ENCODE measurements around the gene PSMB8. TPM values are rescaled to one million over a fixed set of nuclear protein-coding genes. Genes with fewer than 3 reads are reported as not detected.

The PSMB8 gene
- polyA plus RNA-seq, 6 donors from 2014 or later: 297 to 462 (median 380) TPM

DNA sequence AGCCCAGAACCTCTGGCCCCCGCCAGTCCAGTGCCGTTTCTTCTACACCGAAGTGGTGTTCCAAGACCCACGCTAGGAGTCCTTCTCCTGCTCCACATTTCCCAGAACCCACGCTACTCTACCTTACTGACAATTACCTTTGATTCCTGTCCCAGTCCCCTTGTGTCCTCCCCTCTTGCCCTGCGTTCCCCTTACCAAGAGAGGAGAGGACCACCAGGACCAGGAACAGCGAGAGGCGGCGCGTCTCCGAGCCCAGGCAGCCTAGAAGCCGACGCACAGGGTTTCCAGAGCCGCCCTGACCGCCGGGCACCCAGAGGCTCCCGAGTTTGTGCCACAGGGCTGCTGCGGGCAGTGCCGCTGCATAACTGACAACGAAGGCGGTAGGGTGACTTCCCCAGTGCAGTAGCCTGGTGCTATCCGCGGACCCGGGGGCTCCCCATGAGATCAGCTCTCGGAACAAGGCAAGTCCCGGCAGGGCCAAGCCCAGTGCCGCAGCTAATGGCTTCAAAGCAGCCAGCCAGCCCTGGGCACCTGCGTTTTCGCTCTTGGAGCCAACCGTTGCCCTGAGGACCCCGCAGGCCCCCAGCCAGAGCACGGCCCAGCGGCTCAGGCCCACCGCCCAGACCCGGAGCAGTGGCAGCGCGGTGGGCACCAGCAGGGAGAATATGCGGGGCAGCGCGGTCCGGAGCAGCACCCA lies 9.1 kb upstream of the PSMB8 start:
- Mint-ChIP-seq H3K4me3 (peak overlapping the region; percentile 93 to 100 (median 100)), H3K27me3 (no peaks in the 10 kb centered on the region), H3K9me3 (peaks cover 0 to 4% (median 0%) of the 10 kb centered on the region in 7 donors), H3K27ac (peak overlapping the region; percentile 95 to 100 (median 98)), H3K4me1 (peaks cover 68 to 80% (median 80%) of the 10 kb centered on the region in 3 donors), H3K36me3 (peaks cover 38 to 60% of the 10 kb centered on the region in 2 donors)
- peak; percentile 44 to 55 for ATAC-seq (ENCODE audit: low read depth in 2 of 2)
- peak; percentile 57 for DNase-seq

DNA sequence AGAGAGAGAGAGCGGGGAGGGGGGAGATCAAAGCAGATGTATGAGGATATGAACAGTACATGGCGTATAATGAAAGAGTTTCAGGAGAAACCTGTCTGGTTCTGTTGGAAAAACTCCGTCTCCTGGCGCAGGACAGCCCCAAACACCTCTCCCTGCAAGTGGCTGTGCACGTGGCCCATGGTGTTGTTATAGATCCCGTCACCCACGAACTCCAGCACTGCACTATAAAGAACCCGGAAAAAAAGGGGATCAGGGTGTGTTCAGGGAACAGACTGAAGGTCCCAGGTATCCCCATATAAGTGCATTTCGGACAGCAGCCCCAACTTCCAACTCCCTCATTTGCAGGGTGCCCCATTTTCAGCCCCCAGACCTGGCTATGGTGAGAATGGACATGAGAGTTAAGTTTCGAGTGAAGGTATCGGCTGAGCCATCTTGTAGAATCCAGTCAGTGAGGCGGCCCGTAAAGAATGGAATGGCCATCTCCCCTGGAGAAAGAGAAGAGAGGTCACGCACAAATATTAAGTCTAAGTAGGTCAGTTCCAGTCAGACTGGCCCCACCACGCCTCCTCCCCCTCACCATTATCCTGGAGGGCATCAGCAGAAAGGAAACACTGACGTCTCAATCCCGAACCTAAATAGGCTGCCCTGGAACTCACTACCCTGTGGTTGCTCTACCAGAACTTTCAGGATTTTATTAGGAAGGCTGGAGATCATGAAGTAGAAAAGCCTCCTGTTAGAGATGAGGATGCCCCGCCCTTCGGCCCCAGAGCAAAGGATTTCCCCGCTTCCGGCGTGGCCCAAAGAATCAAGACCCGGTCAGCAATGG lies 8.4 kb upstream of the PSMB8 start:
- ATAC-seq (ENCODE audit: low read depth in 2 of 2): no peak
- Mint-ChIP-seq H3K36me3 (peaks cover 42 to 60% of the 10 kb centered on the region in 2 donors), H3K4me3 (peak overlapping the region; percentile 93 to 100 (median 100)), H3K4me1 (peaks cover 70 to 80% (median 80%) of the 10 kb centered on the region in 3 donors), H3K9me3 (peaks cover 0 to 8% (median 0%) of the 10 kb centered on the region in 7 donors), H3K27me3 (no peaks in the 10 kb centered on the region), H3K27ac (peak overlapping the region; percentile 95 to 100 (median 98))
- no peak for DNase-seq

DNA sequence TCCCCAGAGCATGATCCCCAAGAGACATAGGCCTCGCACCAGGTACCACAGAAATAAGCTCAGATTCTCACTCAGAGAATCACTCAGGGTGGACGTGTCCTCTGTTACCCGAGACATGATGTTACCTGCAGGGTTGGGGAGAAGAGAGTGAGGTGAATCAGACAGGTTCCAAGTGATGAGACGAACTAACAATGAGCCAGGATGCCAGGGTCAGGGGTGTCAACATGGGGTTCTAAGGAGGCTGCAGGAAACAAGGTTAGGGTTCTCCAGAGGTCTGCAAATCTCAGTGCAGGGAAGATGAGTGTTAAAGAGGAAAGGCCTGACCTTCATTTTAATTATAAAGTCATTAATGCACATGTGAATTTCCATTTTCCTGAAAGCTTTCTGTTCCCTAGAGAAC lies 7.2 kb upstream of the PSMB8 start:
- DNase-seq (no peak), ATAC-seq (ENCODE audit: low read depth in 2 of 2) (no peak)
- Mint-ChIP-seq H3K27me3 (no peaks in the 10 kb centered on the region), H3K9me3 (peaks cover 0 to 8% (median 0%) of the 10 kb centered on the region in 7 donors), H3K36me3 (peaks cover 45 to 64% of the 10 kb centered on the region in 2 donors), H3K4me3 (peak overlapping the region in 7 of 8 donors; percentile 55 to 100 (median 96)), H3K4me1 (peaks cover 74 to 86% (median 84%) of the 10 kb centered on the region in 3 donors), H3K27ac (peak overlapping the region in 3 of 6 donors; percentile 12 to 100 (median 97))

DNA sequence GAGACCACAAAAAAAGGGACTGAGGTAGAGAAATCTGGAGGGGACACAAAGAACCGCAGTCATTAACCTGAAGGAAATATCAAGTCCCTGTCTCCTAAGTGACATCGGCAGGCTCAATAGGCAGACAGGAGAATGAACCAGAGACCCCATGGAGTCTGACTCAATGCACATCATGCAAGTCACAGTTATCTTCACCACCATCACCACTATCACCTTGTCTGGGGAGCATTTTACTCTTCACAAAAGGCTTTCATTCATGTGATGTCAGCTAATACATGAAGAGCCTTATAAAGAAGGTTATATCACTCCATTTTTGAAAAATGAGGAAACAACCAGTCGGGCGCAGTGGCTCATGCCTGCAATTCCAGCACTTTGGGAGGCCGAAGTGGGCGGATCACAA lies 5.3 kb upstream of the PSMB8 start:
- H3K9me3 Mint-ChIP-seq: peaks cover 0 to 8% (median 0%) of the 10 kb centered on the region in 7 donors
- ATAC-seq (ENCODE audit: low read depth in 2 of 2) (no peak), DNase-seq (no peak)
- peak overlapping the region in 3 of 6 donors; percentile 60 to 100 (median 79) for H3K27ac Mint-ChIP-seq
- H3K4me1 Mint-ChIP-seq: peaks cover 78 to 81% (median 79%) of the 10 kb centered on the region in 3 donors
- peak overlapping the region in 3 of 8 donors; percentile 8 to 99 (median 15) for H3K4me3 Mint-ChIP-seq
- H3K36me3 Mint-ChIP-seq: peaks cover 60 to 68% of the 10 kb centered on the region in 2 donors
- no peaks in the 10 kb centered on the region for H3K27me3 Mint-ChIP-seq

DNA sequence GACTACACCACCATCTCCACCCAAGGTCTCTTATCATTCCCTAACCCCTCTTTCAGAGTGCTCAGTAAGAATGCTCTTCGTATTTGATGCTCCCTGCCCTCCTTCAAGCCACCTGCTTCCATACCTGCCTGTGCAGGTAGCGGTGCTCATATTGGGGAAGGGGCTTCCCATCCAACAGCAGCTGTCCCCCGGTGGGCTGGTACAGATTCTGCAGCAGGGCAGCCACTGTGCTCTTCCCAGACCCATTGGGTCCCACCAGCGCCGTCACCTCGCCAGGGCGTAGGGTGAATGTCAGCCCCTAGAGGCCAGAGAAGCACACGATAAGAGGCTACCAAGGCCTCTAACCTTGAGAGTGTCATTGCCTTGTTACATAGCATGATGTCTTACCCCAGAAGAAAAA lies 3.9 kb upstream of the PSMB8 start:
- no peak for DNase-seq
- Mint-ChIP-seq H3K27ac (peak overlapping the region; percentile 31 to 100 (median 81)), H3K36me3 (peaks cover 65 to 75% of the 10 kb centered on the region in 2 donors), H3K27me3 (no peaks in the 10 kb centered on the region), H3K9me3 (peaks cover 0 to 8% (median 0%) of the 10 kb centered on the region in 7 donors), H3K4me1 (peaks cover 84 to 88% (median 87%) of the 10 kb centered on the region in 3 donors), H3K4me3 (peak overlapping the region; percentile 44 to 100 (median 98))
- no peak for ATAC-seq (ENCODE audit: low read depth in 2 of 2)

DNA sequence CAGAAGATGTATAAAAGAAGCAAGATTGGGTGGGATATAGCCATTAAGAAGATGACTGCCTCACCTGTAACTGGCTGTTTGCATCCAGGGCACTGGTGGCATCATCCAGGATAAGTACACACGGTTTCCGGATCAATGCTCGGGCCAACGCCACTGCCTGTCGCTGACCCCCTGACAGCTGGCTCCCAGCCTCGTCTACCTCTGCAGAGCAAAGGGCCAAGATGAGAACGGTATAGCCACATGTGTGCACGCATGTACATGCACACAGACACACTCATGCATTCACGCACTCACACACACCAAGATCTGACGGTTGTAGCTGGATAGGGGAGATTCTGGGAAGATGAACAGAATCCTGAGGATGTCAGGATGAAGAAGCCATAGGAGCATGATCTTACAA lies 3.2 kb upstream of the PSMB8 start:
- Mint-ChIP-seq H3K9me3 (peaks cover 0 to 8% (median 0%) of the 10 kb centered on the region in 7 donors), H3K4me1 (peaks cover 84 to 87% (median 86%) of the 10 kb centered on the region in 3 donors), H3K27me3 (no peaks in the 10 kb centered on the region), H3K36me3 (peaks cover 69 to 74% of the 10 kb centered on the region in 2 donors), H3K27ac (peak overlapping the region in 4 of 6 donors; percentile 42 to 100 (median 81)), H3K4me3 (peak overlapping the region; percentile 54 to 100 (median 98))
- DNase-seq: no peak
- ATAC-seq (ENCODE audit: low read depth in 2 of 2): no peak

DNA sequence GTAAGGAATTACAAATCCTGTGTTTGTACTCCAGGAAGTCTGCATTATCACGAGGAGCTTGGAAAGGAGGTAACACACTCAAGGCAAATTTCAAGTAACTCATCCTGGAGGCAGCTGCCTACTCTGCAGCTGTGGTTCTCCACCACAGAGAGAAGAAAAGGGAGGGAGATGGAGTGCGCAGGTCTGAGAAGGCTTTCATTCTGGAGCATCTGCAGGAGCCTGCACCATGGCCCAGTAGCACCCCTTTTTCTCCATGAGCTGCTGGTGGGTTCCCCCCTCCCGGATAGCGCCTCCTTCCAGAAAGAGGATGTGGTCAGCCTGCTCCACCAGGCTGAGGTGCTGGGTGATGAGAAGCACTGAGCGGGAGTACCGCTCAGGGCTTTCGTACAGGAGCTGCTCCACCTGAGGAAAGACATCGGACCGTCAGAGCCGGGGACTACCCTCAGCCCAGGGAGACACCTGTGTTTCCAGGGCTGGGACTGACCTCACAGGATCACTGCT lies 1.6 kb upstream of the PSMB8 start:
- ATAC-seq (ENCODE audit: low read depth in 2 of 2): no peak

DNA sequence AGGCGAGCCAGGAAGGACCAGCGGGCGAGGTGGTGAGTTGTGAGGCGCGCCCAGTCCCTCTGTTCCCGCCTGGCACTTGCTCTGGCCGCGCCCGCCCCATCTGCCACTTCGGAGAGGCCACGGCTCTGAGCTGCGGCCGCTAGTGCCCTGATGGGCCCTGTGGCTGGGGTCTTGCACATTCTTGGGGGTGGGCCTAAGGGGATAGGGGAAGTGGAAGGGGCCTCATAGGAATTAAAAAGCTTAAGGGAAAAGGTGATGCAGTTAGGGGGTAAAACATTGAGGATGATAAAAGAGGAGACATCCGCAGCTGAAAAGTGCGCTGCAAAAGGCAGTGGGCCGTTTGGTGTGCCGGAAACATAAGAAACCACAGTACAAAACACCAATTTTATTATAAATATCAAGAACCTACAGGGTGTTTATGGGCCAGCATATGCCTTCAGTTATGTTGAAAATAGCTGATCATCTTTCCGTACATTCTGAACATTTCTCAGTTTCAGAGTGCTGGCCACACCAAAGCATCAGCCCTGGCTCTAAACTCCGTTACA lies 1.1 kb upstream of the PSMB8 start:
- Mint-ChIP-seq H3K36me3 (peaks cover 56 to 72% of the 10 kb centered on the region in 2 donors), H3K27ac (peak overlapping the region; percentile 100), H3K4me1 (peaks cover 84 to 87% (median 86%) of the 10 kb centered on the region in 3 donors), H3K4me3 (peak overlapping the region; percentile 97 to 100 (median 99)), H3K27me3 (no peaks in the 10 kb centered on the region), H3K9me3 (peaks cover 0 to 8% (median 0%) of the 10 kb centered on the region in 7 donors)
- ATAC-seq (ENCODE audit: low read depth in 2 of 2) (peak in 1 of 2 donors; percentile 3), DNase-seq (no peak)

More for the DNA sequence above, 1.6 kb upstream of the PSMB8 start:
- H3K4me1 Mint-ChIP-seq: peaks cover 84 to 87% (median 86%) of the 10 kb centered on the region in 3 donors
- peak overlapping the region; percentile 97 to 100 (median 99) for H3K4me3 Mint-ChIP-seq
- H3K36me3 Mint-ChIP-seq: peaks cover 59 to 72% of the 10 kb centered on the region in 2 donors
- peaks cover 0 to 8% (median 0%) of the 10 kb centered on the region in 7 donors for H3K9me3 Mint-ChIP-seq
- peak overlapping the region; percentile 100 for H3K27ac Mint-ChIP-seq
- no peaks in the 10 kb centered on the region for H3K27me3 Mint-ChIP-seq
- DNase-seq: peak; percentile 37

DNA sequence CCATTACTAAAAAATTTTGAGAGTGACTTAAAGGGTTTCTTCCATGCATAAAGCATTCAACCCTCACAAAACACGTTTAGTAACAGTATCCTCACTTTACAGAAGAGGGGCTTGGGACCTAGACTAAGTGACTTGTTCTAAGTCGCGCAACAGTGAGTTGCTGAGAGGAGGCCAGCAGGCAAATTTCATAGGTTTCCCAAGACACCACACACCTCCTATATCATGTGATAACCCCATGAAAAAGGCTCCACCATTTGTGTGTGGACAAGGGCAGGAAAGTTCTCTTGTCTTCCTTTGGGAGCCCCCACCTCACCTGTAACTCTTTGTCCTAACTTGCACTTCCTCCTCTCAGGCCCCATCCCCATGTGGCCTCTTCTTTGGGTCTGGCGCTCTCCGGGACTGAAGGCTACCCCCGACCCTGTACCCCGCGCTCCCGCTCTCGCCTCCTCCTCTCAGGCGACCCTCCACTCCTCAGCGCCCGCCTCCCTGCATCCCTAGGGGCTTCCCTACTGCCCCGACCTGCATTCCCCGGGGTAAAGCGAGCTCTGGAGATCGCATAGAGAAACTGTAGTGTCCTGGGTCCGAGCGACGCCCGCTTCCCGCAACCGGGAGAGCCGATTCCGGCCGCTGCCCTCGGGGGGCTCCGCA lies 392 bp downstream of the PSMB8 start:
- peak overlapping the region; percentile 97 to 100 (median 99) for H3K4me3 Mint-ChIP-seq
- H3K9me3 Mint-ChIP-seq: peaks cover 0 to 8% (median 0%) of the 10 kb centered on the region in 7 donors
- peaks cover 53 to 63% of the 10 kb centered on the region in 2 donors for H3K36me3 Mint-ChIP-seq
- ATAC-seq (ENCODE audit: low read depth in 2 of 2): no peak
- no peaks in the 10 kb centered on the region for H3K27me3 Mint-ChIP-seq
- H3K27ac Mint-ChIP-seq: peak overlapping the region; percentile 100
- H3K4me1 Mint-ChIP-seq: peaks cover 75 to 81% (median 81%) of the 10 kb centered on the region in 3 donors
- DNase-seq: no peak

DNA sequence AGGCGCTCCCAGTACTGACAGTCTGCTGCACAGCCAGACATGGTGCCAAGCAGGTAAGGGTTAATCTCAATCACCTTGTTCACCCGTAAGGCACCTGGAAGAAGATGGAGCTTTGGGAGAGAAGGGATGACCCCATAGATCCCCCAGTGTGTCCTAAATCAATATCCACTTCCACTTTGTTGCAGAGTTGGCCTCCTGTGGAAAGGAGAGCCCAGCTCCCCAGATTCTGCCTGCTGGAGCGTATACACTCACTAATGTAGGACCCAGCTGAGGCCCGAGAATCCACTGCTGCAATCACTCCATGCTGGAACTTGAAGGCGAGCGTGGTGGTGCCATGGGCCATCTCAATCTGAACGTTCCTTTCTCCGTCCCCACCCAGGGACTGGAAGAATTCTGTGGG lies 1.2 kb downstream of the PSMB8 start:
- Mint-ChIP-seq H3K9me3 (peaks cover 0 to 1% (median 0%) of the 10 kb centered on the region in 7 donors), H3K27me3 (no peaks in the 10 kb centered on the region), H3K4me1 (peaks cover 69 to 75% (median 74%) of the 10 kb centered on the region in 3 donors), H3K36me3 (peaks cover 46 to 55% of the 10 kb centered on the region in 2 donors), H3K27ac (peak overlapping the region in 5 of 6 donors; percentile 72 to 100 (median 100)), H3K4me3 (peak overlapping the region; percentile 97 to 100 (median 99))
- ATAC-seq (ENCODE audit: low read depth in 2 of 2) (no peak), DNase-seq (no peak)

DNA sequence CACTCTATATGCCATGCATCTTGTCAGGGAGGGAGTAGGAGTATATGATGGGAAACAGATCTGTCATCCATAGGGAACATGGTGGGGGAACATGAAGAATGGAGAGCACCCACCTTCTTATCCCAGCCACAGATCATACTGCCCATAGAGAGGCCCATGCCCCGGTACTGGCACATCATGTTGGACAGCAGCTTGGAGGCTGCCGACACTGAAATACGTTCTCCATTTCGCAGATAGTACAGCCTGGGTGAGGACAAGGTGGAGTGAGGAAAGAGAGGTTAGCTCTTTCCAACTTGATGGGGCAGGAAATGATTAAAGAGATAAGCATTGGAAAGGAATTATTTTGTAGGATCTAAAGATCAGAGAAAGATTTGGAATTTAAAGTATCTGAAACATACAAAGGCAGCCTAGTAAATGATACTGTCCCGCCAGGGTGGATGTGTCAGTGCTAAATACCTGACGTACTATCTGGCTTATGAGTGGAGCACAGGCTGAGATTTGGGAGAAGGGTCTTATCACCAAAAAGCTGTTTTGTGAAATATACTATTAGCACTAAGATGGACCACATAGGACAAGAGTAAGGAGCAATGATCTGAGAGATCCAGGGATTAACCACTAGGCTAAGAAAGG lies 1.7 kb downstream of the PSMB8 start:
- Mint-ChIP-seq H3K27me3 (no peaks in the 10 kb centered on the region), H3K4me1 (peaks cover 69 to 75% (median 74%) of the 10 kb centered on the region in 3 donors), H3K27ac (peak overlapping the region in 5 of 6 donors; percentile 89 to 100 (median 93)), H3K4me3 (peak overlapping the region; percentile 82 to 100 (median 98)), H3K36me3 (peaks cover 40 to 50% of the 10 kb centered on the region in 2 donors), H3K9me3 (no peaks in the 10 kb centered on the region)
- DNase-seq: no peak
- no peak for ATAC-seq (ENCODE audit: low read depth in 2 of 2)

All from naive B cell (primary cell).